SU-DHL-6 (cell line): ENCODE results near the gene SNX12.

Experiments
- H2AFZ ChIP-seq: fragments of 200-600 bp; sonication (generic); 2 replicates; pipeline ENCODE4 v1.6.1; 2014; ENCODE audit warnings: low read depth, mild to moderate bottlenecking, moderate library complexity, mixed read lengths, antibody characterized with exemption, low read length; ENCODE audit not compliant: severe bottlenecking
- H3F3A ChIP-seq: fragments of 200-600 bp; shearing (Covaris generic); 2 replicates; pipeline ENCODE4 v1.6.0; 2016; ENCODE audit warnings: antibody characterized with exemption, mild to moderate bottlenecking; ENCODE audit not compliant: insufficient read depth
- H3K27ac ChIP-seq: fragments of 200-600 bp; sonication (generic); 2 replicates; pipeline ENCODE4 v1.5.1; 2016; ENCODE audit warnings: low read depth, mild to moderate bottlenecking, low read length, moderate library complexity, mixed read lengths
- H3K27me3 ChIP-seq: fragments of 200-600 bp; sonication (generic), shearing (Covaris generic); 2 replicates; pipeline ENCODE4 v1.6.0; 2014; ENCODE audit warnings: mild to moderate bottlenecking, low read length
- H3K36me3 ChIP-seq: fragments of 200-600 bp; sonication (generic); 2 replicates; pipeline ENCODE4 v1.6.1; 2014; ENCODE audit warnings: mild to moderate bottlenecking, low read length, mixed read lengths
- H3K4me2 ChIP-seq: fragments of 300-600, 200-600 bp; shearing (Covaris generic), sonication (generic); 2 replicates; pipeline ENCODE4 v1.6.0; 2014; ENCODE audit warnings: low read length, low read depth, mild to moderate bottlenecking; ENCODE audit not compliant: poor library complexity, severe bottlenecking
- H3K4me3 ChIP-seq: fragments of 200-600 bp; sonication (generic); 2 replicates; pipeline ENCODE4 v1.5.1; 2014; ENCODE audit warnings: antibody characterized with exemption, low read length, mild to moderate bottlenecking, mixed read lengths; ENCODE audit not compliant: insufficient read depth, poor library complexity, severe bottlenecking
- H3K79me2 ChIP-seq: fragments of 200-600 bp; sonication (generic); 2 replicates; pipeline ENCODE4 v1.6.1; 2014; ENCODE audit warnings: mild to moderate bottlenecking, low read length, moderate library complexity; ENCODE audit not compliant: insufficient read depth
- H3K9ac ChIP-seq: fragments of 200-600 bp; sonication (generic); 2 replicates; pipeline ENCODE4 v1.7.0; 2014; ENCODE audit warnings: mild to moderate bottlenecking, low read length
- H3K9me2 ChIP-seq: fragments of 200-600 bp; sonication (generic); replicated peaks from 2 replicates; pipeline ENCODE4 v1.6.1; 2014; ENCODE audit warnings: low read length; ENCODE audit not compliant: insufficient read depth
- H3K9me3 ChIP-seq: fragments of 200-600 bp; sonication (generic); 2 replicates; pipeline ENCODE4 v1.6.1; 2014; ENCODE audit warnings: low read length, mixed read lengths; ENCODE audit not compliant: insufficient read depth
- H4K20me1 ChIP-seq: fragments of 200-600 bp; sonication (generic); 2 replicates; pipeline ENCODE4 v1.6.1; 2014; ENCODE audit warnings: low read depth, mild to moderate bottlenecking, antibody characterized with exemption, low read length, moderate library complexity, mixed read lengths
- CTCF ChIP-seq: fragments of 200-600 bp; sonication (generic); IDR thresholded peaks from one replicate; pipeline ENCODE4 v1.5.1; 2017; ENCODE audit warnings: antibody characterized with exemption, mild to moderate bottlenecking, low read length, moderate library complexity; ENCODE audit not compliant: insufficient read depth, poor library complexity, severe bottlenecking
- EZH2phosphoT487 ChIP-seq: fragments of 200-600 bp; sonication (generic), shearing (Covaris generic); conservative IDR thresholded peaks from 2 replicates; pipeline ENCODE4 v1.6.1; 2018; ENCODE audit warnings: mild to moderate bottlenecking, antibody characterized with exemption, low read length, moderate library complexity, mixed read lengths

SNX12 gene

DNA sequence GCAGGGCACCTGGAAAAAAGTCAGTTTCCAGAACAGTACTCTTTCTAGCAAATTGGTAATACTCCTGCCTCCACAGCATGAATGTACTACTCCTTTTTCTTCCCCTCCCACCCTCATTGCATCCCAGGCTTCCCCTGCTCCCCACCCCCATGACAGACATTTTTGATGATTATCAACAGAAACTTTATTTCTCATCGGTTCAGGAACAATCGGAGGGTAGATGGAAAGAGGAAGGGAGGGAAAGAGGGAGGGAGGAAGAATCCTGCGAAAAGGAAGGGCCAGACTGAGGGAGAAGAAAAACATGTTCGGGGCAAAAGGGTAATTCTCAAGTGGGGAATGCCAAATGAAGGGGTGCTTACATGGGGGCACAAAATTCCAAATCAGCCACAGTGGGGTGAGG is 39.1 kb upstream of the SNX12 start:
- no peak overlapping the region for H3K4me3 ChIP-seq
- H3K79me2 ChIP-seq, result peaks cover 16% of the 10 kb centered on the region; the same call in 1 of the 2 replicates
- H2AFZ ChIP-seq, result no peak overlapping the region
- TF ChIP-seq CTCF, result no peak
- TF ChIP-seq EZH2phosphoT487, result no peak
- no peaks in the 10 kb centered on the region for H3K9me2 ChIP-seq
- H4K20me1 ChIP-seq, result no peaks in the 10 kb centered on the region
- H3F3A ChIP-seq, result peaks cover 7% of the 10 kb centered on the region
- no peaks in the 10 kb centered on the region for H3K36me3 ChIP-seq
- H3K27me3 ChIP-seq, result no peaks in the 10 kb centered on the region
- no peak overlapping the region for H3K9ac ChIP-seq
- no peak overlapping the region for H3K27ac ChIP-seq
- no peak overlapping the region for H3K4me2 ChIP-seq
- H3K9me3 ChIP-seq, result no peaks in the 10 kb centered on the region

DNA sequence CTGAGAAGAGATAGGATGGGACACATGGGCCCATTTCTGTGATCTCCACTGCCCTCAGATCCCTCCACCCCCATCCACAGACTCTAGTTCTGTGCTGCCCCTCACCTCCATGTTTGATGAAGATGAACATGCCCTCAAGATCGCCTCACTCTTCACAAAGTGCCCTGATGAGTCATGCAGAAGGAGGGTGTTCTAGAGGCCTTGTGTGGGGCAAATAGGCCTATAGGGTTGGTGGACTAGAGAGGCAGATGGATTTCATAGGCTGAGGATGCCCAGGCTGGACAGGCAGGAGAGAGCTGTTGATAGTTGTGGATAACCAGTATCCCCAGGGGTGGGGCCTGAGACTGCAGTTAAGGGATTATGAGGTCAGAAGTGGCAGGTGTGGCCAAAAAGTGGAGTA is 38.3 kb upstream of the SNX12 start, which contains the start of gene CXorf65:
Gene CXorf65 (minus strand): TSS at position 314 of the 400 bp plus-strand sequence. CDS start 184 bp downstream, at position 130.
- Histone ChIP-seq H3K9ac (no peak within 1 kb of the TSS), H3K27me3 (no peaks in the 10 kb centered on the region), H3K9me2 (no peaks in the 10 kb centered on the region), H3K27ac (no peak within 1 kb of the TSS), H3K9me3 (no peaks in the 10 kb centered on the region), H3K79me2 (peaks cover 11% of the 10 kb centered on the region; the same call in 1 of the 2 replicates), H3K36me3 (no peaks in the 10 kb centered on the region), H3F3A (no peaks in the 10 kb centered on the region), H3K4me2 (no peak within 1 kb of the TSS), H2AFZ (no peak within 1 kb of the TSS), H4K20me1 (no peaks in the 10 kb centered on the region), H3K4me3 (no peak within 1 kb of the TSS)
- TF ChIP-seq EZH2phosphoT487 (no peak), CTCF (no peak)

DNA sequence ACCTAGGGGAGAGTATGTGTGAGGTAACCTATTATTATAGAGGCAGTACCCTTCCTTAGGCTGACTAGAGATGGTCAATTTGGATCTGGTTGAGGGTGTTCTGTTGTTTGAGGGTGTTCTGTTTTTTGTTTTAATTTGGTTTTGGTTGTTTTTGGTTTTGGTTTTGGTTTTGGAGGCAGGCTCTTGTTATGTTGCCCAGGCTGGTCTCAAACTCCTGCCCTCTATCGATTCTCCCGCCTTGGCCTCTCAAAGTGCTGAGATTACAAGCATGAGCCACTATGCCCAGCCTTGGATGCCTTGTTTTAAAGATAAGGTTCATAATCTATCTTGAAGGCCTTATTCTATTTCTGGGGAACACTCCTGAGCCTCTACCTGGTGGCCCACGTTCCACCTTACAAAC is 37.5 kb upstream of the SNX12 start:
- TF ChIP-seq EZH2phosphoT487 (no peak), CTCF (no peak)
- no peak overlapping the region for H2AFZ ChIP-seq
- H3F3A ChIP-seq, result no peaks in the 10 kb centered on the region
- no peak overlapping the region for H3K27ac ChIP-seq
- H3K9me3 ChIP-seq, result no peaks in the 10 kb centered on the region
- no peak overlapping the region for H3K4me2 ChIP-seq
- H3K79me2 ChIP-seq, result peaks cover 4% of the 10 kb centered on the region; the same call in 1 of the 2 replicates
- H3K4me3 ChIP-seq, result no peak overlapping the region
- H3K27me3 ChIP-seq, result no peaks in the 10 kb centered on the region
- no peaks in the 10 kb centered on the region for H3K36me3 ChIP-seq
- no peaks in the 10 kb centered on the region for H4K20me1 ChIP-seq
- H3K9ac ChIP-seq, result no peak overlapping the region
- no peaks in the 10 kb centered on the region for H3K9me2 ChIP-seq
